GM23338 (cell line): ENCODE results near the gene GNB1.
"Not testable (repeated sequence)": the region's sequence is repeated elsewhere in the genome, so short reads cannot be mapped to it uniquely, and the experiment has no call there.

Experiments used
- CREB1 ChIP-seq: fragments of 250-450 bp; sonication (Bioruptor Pico); IDR thresholded peaks from 2 replicates; pipeline ENCODE4 v1.5.0; 2020; ENCODE audit warnings: low read depth, mild to moderate bottlenecking, moderate library complexity
- CTCF ChIP-seq, 2 experiments: fragments of 200-600 bp in 1 of 2; sonication (generic) in 1 of 2; conservative IDR thresholded peaks; 2 replicates each; pipeline versions ENCODE4 v1.5.1 to v1.6.1; 2016 to 2017; ENCODE audit warnings: antibody characterized with exemption in 2 of 2, low read depth in 2 of 2, mild to moderate bottlenecking in 2 of 2, moderate library complexity in 1 of 2
- EZH2 ChIP-seq: fragments of 200-600 bp; sonication (generic); IDR thresholded peaks from one replicate; pipeline ENCODE4 v1.8.0; 2017; ENCODE audit warnings: antibody characterized with exemption, mild to moderate bottlenecking, low read depth; ENCODE audit not compliant: unreplicated experiment
- EZH2phosphoT487 ChIP-seq: fragments of 200-600 bp; sonication (generic); IDR thresholded peaks from one replicate; pipeline ENCODE4 v1.8.1; 2018; ENCODE audit warnings: antibody characterized with exemption; ENCODE audit not compliant: unreplicated experiment
- JUNB ChIP-seq: IDR thresholded peaks from one replicate; pipeline ENCODE4 v1.6.1; 2016; ENCODE audit warnings: antibody characterized with exemption; ENCODE audit not compliant: unreplicated experiment
- POLR2AphosphoS5 ChIP-seq: IDR thresholded peaks from 2 replicates; pipeline ENCODE4 v1.6.1; 2016; ENCODE audit warnings: antibody characterized with exemption, low read depth
- STAT1 ChIP-seq: IDR thresholded peaks from one replicate; pipeline ENCODE4 v1.6.1; 2016; ENCODE audit warnings: antibody characterized with exemption; ENCODE audit not compliant: unreplicated experiment
- ZNF114 ChIP-seq: fragments of 250-450 bp; sonication (Bioruptor Pico); IDR thresholded peaks from 2 replicates; pipeline ENCODE4 v1.5.0; 2020; ENCODE audit warnings: mild to moderate bottlenecking, moderate library complexity
- ZNF331 ChIP-seq: fragments of 250-450 bp; sonication (Bioruptor Pico); IDR thresholded peaks from 2 replicates; pipeline ENCODE4 v1.5.0; 2020; ENCODE audit warnings: low read depth, mild to moderate bottlenecking, moderate library complexity
- TF ChIP-seq, protein P1 (sequence below): IDR thresholded peaks from one replicate; pipeline ENCODE4 v1.6.1; 2018; ENCODE audit warnings: antibody characterized with exemption; ENCODE audit not compliant: unreplicated experiment
- TF ChIP-seq, protein P2 (sequence below): IDR thresholded peaks from 2 replicates; pipeline ENCODE4 v1.6.1; 2016; ENCODE audit warnings: antibody characterized with exemption

DNA sequence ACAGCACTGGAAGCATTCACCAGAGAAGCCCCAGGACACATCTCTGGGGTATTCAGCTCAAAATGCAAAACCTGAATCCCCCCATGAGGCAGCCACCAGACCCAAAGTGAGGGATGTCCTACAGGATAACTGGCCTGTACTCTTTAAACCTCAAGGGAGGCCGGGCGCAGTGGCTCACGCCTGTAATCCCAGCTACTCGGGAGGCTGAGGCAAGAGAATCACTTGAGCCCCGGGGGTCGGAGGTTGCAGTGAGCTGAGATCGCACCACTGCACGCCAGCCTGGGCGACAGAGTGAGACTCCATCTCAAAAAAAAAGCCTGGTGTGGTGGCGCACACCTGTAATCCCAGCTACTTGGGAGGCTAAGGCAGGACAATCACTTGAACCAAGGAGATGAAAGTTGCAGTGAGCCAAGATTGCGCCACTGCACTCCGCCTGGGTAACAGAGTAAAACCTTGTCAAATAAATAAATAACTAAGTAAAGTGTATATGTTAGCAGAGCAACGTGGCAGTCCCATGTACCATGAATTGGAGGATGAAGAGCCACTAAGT lies 29.1 kb downstream of the GNB1 start:
- not testable (repeated sequence) for TF ChIP-seq JUNB; CREB1; POLR2AphosphoS5; CTCF (conservative IDR thresholded peaks at IDR 0.05; ENCODE audit: low read depth in 2 of 2); EZH2; EZH2phosphoT487; ZNF114; ZNF331 (CRISPR knock-in tag); STAT1
- TF ChIP-seq, protein P1, sequence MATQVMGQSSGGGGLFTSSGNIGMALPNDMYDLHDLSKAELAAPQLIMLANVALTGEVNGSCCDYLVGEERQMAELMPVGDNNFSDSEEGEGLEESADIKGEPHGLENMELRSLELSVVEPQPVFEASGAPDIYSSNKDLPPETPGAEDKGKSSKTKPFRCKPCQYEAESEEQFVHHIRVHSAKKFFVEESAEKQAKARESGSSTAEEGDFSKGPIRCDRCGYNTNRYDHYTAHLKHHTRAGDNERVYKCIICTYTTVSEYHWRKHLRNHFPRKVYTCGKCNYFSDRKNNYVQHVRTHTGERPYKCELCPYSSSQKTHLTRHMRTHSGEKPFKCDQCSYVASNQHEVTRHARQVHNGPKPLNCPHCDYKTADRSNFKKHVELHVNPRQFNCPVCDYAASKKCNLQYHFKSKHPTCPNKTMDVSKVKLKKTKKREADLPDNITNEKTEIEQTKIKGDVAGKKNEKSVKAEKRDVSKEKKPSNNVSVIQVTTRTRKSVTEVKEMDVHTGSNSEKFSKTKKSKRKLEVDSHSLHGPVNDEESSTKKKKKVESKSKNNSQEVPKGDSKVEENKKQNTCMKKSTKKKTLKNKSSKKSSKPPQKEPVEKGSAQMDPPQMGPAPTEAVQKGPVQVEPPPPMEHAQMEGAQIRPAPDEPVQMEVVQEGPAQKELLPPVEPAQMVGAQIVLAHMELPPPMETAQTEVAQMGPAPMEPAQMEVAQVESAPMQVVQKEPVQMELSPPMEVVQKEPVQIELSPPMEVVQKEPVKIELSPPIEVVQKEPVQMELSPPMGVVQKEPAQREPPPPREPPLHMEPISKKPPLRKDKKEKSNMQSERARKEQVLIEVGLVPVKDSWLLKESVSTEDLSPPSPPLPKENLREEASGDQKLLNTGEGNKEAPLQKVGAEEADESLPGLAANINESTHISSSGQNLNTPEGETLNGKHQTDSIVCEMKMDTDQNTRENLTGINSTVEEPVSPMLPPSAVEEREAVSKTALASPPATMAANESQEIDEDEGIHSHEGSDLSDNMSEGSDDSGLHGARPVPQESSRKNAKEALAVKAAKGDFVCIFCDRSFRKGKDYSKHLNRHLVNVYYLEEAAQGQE = not testable (repeated sequence)
- TF ChIP-seq, protein P2, sequence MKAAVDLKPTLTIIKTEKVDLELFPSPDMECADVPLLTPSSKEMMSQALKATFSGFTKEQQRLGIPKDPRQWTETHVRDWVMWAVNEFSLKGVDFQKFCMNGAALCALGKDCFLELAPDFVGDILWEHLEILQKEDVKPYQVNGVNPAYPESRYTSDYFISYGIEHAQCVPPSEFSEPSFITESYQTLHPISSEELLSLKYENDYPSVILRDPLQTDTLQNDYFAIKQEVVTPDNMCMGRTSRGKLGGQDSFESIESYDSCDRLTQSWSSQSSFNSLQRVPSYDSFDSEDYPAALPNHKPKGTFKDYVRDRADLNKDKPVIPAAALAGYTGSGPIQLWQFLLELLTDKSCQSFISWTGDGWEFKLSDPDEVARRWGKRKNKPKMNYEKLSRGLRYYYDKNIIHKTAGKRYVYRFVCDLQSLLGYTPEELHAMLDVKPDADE = not testable (repeated sequence)
